Panc1 (cell line): ENCODE results near the gene TBC1D32.

Experiments
- CTCF ChIP-seq: fragments of 450-650 bp; IDR thresholded peaks from 2 replicates; pipeline ENCODE4 v1.5.1; 2017; ENCODE audit warnings: mild to moderate bottlenecking
- POLR2AphosphoS5 ChIP-seq: IDR thresholded peaks from 2 replicates; pipeline ENCODE4 v1.6.1; 2012; ENCODE audit warnings: mild to moderate bottlenecking, low read depth, low read length, moderate library complexity
- REST ChIP-seq, 2 experiments: IDR thresholded peaks; 2 replicates each; pipeline ENCODE4 v1.6.1; 2011 to 2012; ENCODE audit warnings: low read depth in 2 of 2, control low read depth in 1 of 2, low read length in 1 of 2, mild to moderate bottlenecking in 1 of 2, moderate library complexity in 1 of 2; ENCODE audit not compliant: insufficient read depth in 1 of 2
- SIN3A ChIP-seq: IDR thresholded peaks from 2 replicates; pipeline ENCODE4 v1.6.1; 2012; ENCODE audit warnings: low read depth, mild to moderate bottlenecking, low read length, moderate library complexity, borderline replicate concordance; ENCODE audit not compliant: insufficient read depth

DNA sequence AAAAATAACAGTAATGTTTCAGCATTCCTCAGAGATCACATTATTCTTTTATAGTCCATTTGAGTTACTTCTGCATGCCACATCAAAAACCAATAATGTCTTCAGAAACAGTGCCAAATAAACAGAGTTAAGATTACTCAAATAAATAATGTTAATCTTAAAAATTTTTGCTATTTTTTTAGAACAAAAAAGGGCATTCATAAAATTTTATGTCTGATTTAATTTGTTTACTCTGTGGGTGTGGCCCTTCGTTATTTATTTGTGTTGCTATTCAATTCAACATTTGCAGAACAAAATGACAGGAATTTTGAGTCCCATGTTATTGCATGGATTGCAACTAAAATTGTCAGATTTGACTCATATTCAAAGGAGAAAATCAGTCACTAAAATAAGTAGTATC, 18.7 kb upstream of the TBC1D32 start:
- no peak for TF ChIP-seq CTCF
- TF ChIP-seq SIN3A, result no peak
- TF ChIP-seq REST (IDR thresholded peaks at IDR 0.05; ENCODE audit: insufficient read depth in 1 of 2, low read depth in 2 of 2, low read length in 1 of 2), result no peak
- TF ChIP-seq POLR2AphosphoS5, result no peak
